Lower leg skin (tissue), 3 donors: ENCODE results near the gene TSPAN7.

Source experiments
- CTCF ChIP-seq, 3 donors: fragments of 450-650 bp; IDR thresholded peaks; one replicate each; pipeline ENCODE4 v1.5.1; 2016; ENCODE audit warnings: antibody characterized with exemption in 3 of 3, mild to moderate bottlenecking in 3 of 3, moderate library complexity in 2 of 3
- POLR2A ChIP-seq, 2 donors: fragments of 450-650 bp; IDR thresholded peaks; one replicate each; pipeline ENCODE4 v1.6.1; 2016 to 2017; ENCODE audit warnings: antibody characterized with exemption in 2 of 2, mild to moderate bottlenecking in 1 of 2, moderate library complexity in 1 of 2

- TF ChIP-seq CTCF (IDR thresholded peaks at IDR 0.05) (no peak), POLR2A (IDR thresholded peaks at IDR 0.05) (no peak)
Observed at GRCh38 chrX:38654302-38654701, 93.0 kb downstream of the TSPAN7 start.
